GM18505 (cell line): Measurements from ENCODE around the gene MANBA.

Experiments used
- ATAC-seq: cut with Tn5 transposase; IDR thresholded peaks from one replicate; pipeline ENCODE4 v1.9.1; 2021; ENCODE audit not compliant: unreplicated experiment
- POLR2A ChIP-seq: IDR thresholded peaks from 4 replicates; pipeline ENCODE4 v1.6.1; 2011; ENCODE audit warnings: borderline replicate concordance; ENCODE audit not compliant: insufficient read depth, insufficient read length; ENCODE audit errors: extremely low read depth

The MANBA gene

DNA sequence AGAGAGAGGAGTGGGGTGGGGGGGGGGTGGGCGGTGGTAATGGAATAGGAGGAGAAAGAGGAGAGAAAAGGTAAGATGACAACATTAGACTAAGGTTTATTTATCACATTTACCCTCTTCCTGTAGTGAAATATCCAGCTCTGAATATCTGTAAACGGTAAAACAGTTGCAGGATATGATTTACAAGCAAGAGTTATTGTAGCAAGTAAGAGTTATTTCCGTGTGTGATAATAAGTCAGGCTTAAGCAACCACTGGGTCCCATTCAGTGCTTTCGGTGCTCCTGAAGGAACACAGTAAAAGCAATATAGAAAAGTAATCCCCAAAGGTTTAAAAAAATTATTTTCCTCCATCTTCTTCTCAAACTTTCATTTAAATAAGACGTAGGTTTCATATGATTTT is 103.6 kb downstream of the MANBA start:
- no peak for ATAC-seq
- no peak for TF ChIP-seq POLR2A

DNA sequence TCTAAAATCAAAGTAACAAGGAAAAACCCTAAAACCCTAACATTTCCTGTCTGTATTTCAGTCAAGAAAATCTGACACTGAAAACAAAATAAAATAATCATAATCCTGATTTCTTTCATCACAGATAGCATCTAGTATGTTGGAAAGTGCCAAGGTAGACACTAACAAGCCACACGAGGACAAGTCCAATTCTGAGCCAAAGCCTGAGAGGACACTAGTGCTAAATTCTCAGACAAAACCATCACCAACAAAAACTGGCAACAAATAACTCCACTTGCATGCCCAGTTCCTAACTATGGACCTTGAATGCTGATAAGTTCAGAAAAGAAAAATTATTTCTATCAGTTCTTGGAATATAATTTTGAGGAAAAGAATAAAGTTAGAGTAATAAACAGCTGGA is 113.7 kb downstream of the MANBA start:
- no peak for TF ChIP-seq POLR2A
- no peak for ATAC-seq

DNA sequence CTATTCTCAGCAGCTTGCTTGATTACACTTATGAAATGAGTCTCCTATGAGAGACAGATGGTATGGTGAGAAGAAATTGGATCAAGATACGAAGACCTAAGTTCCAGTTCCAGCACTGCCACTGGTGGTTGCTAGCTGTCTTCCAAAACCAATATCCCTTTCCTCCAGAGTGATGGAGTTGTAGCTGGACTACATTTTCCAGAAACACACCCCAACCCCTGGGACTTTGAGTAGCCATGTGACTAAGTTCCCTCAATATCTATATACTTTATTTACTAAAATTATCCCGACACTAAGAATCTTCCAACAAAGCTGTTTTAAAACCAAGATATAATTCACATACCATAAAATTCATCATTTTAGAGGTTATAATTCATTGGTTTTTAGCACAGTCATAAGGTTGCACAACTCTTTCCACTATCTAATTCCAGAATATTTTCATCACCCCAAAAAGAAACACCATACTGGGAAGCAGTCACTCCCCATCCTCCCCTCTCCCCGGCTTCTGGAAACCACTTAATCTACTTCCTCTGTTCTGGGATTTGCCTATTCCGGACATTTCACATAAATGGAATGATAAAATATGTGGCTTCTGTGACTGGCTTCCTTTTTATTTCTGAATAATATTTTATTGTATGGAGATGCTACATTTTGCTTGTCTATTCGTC is 118.0 kb downstream of the MANBA start:
- ATAC-seq: no peak
- no peak for TF ChIP-seq POLR2A

DNA sequence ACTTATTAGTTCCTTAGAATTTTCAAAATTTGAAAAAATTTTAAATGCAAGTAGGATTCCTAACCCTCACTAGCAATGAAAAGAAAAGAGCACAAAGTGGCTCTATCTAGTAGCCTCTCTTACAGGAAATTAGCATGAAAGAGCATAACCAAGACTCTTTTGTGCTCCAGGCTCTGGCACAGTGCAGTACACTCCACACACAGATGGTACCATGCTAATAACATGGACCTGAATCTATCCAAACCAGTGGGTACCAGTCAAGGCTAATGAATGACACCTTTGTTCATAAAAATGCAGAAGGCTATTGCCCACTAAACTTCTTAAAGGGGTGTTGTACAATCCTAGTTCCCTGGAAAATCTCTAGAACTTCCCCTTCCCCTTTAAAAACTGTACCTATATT is 119.0 kb downstream of the MANBA start:
- no peak for TF ChIP-seq POLR2A
- ATAC-seq: no peak

DNA sequence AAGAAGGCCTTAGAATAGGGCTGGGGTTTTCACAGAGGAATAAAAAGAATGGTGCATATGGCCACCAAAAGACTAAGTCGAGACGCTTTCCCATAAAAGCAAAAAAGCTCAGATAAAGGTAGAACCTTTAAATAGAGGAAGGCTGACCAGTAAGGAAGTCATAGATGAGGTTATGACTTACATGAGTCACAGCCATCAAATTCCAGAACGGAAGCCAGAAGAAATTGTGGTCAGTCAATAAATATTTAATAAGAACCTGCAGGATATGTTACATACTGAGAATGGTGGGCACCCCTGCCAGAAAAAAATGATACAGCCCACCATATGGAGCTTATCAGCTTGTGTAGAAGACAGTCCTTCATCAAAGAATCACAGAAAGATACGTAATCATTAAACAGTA is 120.1 kb downstream of the MANBA start:
- no peak for TF ChIP-seq POLR2A
- no peak for ATAC-seq

DNA sequence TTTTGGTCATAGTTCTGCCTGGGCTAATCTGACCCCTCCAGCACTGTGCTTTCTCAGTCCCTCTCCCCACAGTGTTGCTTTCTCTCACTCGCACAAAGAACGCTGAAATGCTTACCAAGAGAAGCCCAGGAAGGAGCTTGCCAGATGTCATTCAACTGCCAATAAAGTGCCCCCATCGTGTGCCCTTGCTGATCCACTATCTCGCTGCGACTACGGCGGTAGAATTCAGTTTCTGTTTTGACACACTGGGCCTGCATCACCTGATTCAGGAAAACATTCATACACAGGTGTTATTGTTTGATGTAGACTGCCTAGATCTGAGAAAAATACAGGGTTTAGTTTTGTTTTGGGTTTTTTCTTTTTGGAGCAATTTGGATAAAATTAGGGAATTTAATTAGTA is 121.2 kb downstream of the MANBA start:
- ATAC-seq: no peak

DNA sequence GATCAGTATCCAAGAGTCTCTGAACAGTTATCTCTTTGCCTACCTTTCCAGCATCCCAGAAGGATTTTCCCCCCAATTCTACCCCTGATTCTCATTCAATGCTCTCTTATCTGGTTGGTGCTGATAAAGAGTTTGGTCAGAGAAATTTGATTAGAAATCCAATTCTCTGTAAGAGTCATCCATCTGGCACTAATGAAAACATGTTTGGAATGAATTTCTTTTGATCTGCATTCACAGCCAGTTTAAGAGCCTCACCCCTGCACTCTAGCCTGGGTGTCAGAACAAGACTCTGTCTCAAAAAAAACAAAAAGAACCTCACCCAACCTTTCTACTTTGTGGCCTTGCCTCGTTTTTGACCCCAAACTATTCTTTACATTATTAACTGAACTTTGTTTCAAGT is 122.1 kb downstream of the MANBA start:
- TF ChIP-seq POLR2A: no peak

More for the DNA sequence above, 121.2 kb downstream of the MANBA start:
- TF ChIP-seq POLR2A: no peak

DNA sequence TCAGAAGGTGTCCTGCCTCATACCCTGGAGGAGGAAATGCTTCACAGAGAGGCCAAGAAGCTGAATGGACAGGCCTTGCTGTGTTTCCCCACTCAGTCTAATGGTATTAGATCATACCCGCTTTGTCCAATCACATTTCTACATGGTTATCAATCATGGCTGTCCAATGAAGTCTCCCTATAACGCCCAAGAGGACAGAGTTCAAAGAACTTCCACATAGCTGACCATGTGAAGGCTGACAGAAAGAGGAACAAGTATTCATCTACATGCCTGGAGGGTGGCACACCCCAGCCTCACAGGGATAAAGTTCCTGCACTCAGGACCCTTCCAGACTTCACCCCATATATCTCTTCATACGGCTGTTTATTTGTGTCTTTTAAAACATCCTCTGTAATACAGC is 123.4 kb downstream of the MANBA start:
- ATAC-seq: no peak

More for the DNA sequence above, 122.1 kb downstream of the MANBA start:
- no peak for ATAC-seq

DNA sequence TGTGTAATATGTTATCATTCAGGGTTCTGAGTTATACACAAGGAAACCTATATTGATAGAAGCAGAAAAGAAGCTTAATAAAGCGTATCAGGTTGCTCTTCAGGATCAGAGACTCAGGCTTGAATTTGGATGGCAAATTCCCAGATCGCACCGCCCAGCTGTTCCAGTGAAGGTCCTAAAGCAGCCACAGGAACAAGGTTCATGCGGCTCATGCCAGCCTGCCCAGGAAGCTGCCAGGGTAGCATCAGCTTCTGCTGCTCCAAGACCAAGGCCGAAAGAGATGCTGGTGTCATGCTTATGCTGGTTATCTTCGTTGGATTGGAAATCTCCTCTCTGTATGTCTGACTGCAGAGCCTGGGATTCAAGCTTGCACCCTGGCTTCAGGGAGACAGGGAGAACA is 127.7 kb downstream of the MANBA start:
- no peak for ATAC-seq
- no peak for TF ChIP-seq POLR2A

More for the DNA sequence above, 123.4 kb downstream of the MANBA start:
- TF ChIP-seq POLR2A: no peak

DNA sequence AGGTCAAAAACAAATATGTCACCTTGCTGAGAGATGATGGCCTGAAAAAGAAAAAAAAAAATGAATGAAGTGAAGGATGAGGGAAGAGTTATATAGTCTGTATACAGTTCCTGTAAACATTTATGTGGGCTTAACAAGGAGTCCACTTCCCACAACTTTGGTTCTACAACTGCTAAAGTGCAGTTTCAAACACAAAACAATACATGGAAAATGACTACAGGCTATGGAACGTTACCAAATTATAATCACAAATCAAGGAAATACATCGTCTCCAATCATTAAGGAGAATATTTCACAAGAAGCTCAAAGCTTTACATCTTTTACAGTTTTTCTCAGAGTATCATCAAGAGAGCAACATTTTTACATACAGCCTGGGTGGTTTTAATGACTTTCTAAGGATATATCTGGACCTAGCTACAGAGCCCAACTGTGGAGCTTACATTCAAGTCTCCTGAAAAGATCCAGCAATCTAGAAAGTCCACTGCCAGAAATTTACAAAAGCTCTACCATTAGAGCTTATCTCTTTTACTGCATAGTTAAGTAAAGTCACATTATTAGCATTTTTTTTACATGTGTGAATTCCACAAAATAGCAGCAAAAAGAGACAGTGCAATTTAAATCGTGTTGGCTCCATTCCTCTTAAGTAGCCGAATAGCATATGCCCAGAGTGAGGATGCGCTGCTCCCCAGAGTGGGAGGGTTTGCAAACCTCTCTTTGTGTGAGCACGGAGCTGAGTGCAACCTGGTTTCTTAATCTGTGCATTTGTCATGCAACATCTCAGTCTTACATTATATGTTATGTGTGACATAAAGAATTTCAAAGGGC is 128.3 kb downstream of the MANBA start:
- TF ChIP-seq POLR2A: no peak
- no peak for ATAC-seq

DNA sequence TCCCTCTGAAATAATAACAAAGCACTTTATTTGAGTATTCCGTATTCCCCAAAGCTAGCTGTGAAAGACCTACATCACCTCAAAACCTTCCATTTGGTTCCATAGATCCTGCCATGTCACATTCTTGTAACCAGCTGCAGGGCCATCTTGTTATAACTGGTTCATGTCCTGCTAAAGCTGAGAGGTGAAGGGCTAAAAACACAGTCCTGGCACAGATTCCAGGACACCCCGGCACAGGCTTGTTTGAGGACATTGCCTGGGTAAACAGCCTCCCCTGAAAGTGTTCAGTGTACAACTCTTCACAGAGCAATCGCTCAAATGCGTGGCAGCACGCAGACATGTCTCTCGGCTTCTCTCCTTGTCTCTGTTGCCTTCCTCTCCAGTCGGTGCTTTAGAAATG is 129.2 kb downstream of the MANBA start:
- ATAC-seq: no peak
- TF ChIP-seq POLR2A: no peak

DNA sequence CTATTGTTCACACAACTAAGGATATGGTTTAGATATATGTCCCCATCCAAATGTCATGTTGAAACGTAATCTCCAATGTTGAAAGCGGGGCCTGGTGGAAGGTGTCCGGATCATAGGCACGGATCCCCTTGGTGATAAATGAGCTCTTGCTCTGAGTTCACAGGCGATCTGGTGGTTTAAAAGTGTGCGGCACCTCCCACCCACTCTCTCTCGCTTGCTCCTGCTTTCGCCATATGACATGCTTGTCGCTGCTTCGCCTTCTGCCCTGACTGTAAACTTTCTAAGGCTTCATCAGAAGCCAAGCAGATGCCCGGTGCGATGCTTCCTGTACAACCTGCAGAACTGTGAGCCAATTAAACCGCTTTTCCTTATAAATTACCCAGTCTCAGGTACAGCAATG is 131.1 kb downstream of the MANBA start:
- no peak for ATAC-seq
- TF ChIP-seq POLR2A: no peak

DNA sequence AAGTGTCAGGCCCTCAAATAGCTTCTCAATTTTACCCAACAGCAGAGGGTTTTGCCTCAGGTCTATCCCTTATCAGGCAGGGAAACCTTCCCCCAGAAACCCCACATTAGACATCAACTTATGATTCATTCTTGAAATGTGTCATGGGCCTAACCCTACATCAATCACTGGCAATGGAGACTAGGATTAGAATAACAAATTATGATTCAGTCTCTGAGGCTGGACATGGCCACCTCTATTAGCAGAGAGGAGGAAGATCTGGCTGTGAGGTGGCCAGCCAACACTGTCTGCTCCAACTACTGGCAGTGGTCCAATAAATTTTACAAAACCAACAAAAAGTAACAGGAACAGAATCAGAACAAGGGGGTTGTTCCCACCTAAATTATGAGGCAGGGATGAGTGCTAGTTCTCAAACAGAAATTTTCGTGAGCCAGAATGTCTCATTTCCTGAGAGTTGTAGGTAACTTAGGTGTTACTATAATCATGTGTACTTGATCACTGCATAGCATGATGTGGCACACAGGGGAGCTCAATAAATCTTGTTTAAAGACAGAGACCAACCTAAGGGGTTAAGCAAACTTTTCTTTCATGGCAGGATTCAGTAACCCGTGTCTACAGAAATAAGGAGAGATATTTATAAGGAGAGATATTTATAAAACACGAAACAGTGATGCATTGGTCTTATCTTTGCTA is 132.8 kb downstream of the MANBA start:
- no peak for TF ChIP-seq POLR2A
- no peak for ATAC-seq
